NCI-H1417 (cell line): Measurements from ENCODE around the gene FERMT3.
A peak's percentile ranks its signal among the peaks of the same experiment; 100 is the strongest.
"Not testable (repeated sequence)": the region's sequence is repeated elsewhere in the genome, so short reads cannot be mapped to it uniquely, and the experiment has no call there.

Source experiments
- DNase-seq, 3 experiments: peaks; one replicate each; lab custom pipeline; 2025; lab: John Stamatoyannopoulos, UW

Gene FERMT3

DNA sequence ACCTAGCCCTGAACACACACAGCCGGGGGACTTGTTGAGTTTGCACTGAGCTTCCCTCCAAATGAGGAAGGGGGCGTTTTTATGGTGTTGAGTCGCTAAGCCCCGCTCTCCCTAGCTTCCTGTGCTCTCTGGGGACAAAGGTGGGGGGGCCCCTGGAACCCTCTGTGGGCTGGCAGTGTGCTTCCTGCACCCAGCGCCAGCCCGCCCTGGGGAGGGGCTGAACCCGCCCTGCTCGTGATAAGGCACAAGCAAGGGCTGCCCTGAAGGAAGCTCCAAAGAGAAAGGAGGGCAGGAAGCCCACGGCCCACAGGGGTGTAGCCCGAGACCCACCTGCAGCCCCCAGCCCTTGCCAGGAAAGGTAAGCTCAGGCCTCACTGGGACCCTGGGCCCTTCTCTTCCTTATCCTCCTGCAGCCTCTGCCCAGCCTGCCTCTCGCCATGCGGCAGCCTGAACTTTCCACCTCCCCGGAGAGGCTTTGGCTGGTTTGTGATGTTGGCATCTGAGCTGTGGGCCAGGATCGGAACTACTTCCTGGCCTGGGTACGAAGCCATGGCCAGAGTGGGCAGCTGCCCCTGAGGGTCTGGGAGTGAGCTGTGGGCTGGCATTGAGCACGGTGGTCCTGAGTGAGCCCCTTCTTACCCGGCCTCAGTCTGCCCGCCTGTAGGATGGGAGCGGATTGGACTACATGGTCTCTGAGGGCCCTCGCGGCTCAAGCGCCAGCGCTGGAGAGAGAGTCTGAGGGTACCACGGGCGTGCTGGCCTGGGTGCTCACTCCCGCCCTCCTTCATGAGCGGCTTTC is at the start of gene FERMT3:
Gene FERMT3 (plus strand): TSS at position 265 of the 799 bp plus-strand sequence. CDS start 644 bp downstream, outside the sequence.
- DNase-seq = no peak

DNA sequence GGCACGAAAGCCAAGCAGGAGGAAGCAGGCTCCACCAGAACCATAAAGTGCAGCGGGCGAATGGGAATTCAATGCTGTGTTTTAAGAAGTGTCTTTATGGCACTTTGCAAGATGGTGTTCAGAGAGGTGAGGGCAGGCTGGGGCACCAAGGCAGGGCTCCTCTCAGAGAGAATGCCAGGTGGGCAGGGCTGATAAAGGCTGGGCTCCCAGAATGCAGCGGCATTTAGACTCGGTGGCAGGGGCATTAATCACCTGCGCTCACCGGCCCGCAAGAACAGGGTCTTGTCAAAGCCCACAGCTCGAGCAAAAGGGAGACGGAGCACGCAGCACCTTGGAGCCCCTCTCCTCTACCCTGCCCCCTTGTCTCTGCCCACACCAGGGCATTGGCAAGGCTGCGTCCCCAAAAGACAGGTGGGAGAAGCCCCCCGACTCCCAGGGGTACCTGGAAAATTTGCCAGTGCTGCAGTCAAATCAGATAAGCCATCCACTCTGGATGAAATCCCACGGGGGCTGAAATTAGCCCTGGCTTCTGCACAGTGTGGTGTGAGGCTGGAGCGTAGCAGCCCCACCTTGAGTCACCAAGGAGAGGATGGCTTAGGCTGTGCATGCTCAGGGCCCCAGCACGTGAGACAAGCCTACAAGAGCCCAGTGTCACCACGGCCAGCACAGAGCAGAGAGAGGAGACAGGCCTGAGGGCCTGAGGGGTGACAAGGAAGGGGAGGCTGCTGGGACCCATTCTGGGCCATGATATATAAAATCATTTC is 48.7 kb upstream of the FERMT3 start:
- DNase-seq = no peak

DNA sequence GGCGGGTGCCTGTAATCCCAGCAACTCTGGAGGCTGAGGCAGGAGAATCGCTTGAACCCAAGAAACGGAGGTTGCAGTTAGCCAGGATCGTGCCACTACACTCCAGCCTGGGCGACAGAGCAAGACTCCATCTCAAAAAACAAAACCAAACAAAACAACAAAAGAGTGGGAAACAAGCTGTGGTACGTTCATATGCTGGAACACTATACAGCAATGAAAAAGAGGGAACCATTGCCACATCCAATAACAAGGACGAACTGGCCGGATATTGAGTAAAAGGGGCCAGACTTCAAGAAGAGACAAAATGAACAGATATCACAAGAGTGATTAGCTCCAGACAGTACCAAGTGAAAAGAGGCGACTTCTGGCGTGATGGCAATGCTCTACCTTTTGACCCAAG is 45.5 kb upstream of the FERMT3 start:
- no peak for DNase-seq

DNA sequence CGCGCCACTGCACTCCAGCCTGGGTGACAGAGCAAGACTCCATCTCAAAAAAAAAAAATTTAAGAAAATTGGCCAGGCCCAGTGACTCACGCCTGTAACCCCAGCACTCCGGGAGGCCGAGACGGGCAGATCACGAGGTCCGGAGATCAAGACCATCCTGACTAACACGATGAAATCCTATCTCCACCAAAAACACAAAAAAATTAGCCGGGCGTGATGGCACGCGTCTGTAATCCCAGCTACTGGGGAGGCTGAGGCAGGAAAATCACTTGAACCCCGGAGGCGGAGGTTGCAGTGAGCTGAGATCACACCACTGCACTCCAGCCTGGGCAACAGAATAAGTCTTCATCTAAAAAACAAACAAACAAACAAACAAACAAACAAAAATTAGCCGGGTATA is 43.8 kb upstream of the FERMT3 start:
- not testable (repeated sequence) for DNase-seq

DNA sequence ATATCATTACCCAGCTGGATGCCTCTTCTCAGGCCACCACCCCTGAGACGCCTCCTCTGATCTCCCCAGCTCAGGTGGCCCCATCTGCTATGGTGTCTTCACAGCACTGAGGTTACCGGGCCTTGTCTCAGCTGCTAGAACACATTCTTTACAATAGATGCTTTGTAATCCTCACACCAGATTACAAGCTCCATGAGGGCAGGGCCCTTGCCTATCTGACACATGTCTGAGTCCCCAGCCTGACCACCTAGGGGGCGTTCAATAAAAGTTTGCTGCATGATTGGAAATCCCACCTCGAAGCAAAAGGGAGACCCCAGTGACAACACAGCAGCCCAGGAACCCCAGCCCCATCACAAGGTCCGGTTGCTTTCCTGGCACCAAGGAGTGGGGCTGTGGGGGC is 42.6 kb upstream of the FERMT3 start:
- DNase-seq = no peak

DNA sequence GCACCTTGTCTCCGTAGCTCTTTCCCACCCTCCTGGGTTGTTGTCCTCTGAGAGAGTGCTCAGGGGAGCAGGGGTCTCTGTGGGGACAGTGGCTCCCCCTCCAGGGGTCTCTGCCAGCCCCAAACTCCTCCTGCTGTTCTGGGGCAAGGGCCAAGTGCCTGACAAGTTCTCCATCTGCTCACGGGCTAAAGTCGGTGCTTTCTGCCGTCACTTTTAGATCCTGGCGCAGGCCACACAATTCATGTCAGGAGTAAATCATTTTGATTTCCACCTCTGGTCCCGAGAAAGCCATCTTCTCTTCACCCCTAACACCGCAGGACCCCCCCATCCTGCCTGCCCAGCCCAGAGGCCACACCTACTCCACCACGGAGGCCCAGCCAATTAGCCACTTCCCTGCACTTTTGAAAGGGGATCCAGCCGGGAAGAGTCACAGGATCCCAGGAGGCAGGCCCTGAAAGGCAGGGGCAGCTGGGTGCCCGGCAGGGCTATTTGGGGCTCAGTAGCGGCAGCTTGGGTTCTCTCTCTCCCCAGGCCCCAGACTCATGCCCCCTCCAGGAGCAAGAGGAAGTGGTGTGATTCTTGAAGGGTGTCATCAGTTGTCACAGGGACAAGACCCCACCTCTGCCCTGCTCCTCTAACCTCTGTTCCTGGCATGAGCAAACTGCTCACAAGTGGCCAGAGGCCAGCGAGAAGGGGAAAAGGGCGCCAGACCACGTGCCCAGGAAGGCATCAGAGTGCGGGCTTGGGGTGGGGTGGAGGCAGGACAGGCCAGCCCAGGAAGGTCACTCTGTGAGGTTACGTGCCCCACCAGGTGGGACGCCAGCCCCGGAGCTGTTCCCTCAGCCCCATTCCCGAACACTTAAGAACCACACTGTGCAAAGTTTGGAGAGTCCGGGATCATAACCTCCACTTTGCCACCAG is 41.9 kb upstream of the FERMT3 start:
- DNase-seq = no peak

DNA sequence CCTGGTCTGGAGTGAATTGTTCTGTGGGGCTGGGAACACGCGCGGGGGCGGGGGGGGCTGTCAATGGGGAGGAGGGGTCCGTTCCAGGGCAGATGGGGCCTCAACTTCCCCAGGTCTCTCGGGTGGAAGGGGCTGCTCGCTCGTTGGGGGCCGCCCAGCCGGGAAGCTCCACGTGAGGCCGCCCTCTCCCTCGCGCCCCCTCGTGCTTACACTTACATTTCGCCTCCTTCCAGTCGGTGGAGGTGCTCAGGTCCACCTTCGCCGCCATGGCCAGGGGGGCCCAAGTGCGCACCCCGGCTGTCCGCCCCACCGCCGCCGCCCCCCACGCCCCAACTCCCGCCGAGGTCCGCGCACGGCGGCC is 41.1 kb upstream of the FERMT3 start:
- peak in 1 of 3 experiments; percentile 70 for DNase-seq

DNA sequence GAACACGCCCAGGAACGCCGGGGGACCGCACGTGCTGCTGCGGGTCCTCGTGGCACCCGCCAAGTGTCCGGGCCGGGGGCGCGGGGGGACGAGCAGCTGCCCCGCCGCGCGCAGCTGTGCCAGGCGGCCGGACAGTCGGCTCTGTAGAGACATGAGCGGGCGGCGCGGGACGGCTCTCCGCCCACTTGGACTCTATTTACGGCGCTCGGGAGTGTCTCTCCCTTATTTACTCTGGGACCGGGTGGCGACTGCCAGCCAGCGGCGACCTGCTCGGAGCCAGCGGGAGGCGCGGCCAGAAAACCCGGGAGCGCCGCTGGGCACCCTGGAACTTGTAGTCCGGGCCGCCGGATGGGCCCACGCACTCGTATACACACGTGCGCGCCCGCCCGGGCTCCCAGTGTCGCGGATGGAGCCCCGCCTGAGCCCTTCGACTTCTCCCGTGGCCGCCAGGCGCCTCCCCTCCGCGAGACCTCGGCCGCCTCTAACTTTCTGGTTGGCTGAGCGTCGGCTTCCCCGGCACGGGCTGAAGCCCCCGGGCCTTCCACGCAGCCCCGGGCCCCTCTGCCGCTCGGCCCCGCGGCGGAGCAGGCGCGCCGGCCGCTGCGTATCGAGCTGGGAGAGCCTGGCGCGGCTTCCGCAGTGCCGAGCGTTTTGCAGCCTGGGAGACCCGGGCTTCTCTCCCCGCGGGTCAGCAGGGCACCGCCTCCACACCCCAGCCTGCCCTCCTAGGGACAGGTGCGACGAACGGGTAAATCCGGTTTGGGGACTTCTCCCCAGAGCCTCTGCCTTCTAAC is 40.5 kb upstream of the FERMT3 start, which contains the start of gene MACROD1:
Gene MACROD1 (minus strand): TSS at position 272 of the 794 bp plus-strand sequence. CDS start 119 bp downstream, at position 153.
- DNase-seq = peak; percentile 84 to 97 (median 94)

DNA sequence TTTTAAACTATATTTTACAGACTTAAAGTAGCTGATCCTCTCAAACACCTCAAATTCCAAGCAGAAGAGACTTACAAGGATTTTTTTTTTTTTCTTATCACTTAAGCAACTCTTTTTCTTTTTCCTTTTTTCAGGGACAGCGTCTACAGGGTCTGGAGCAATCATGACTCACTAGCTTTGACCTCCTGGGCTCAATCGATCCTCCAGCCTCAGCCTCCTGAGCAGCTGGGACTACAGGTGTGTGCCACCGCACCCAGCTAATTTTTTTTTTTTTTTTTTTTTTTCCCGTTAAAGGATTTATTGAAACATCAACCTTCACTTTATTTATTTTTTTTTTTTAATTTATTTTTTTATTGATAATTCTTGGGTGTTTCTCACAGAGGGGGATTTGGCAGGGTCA is 36.1 kb upstream of the FERMT3 start:
- no peak for DNase-seq

DNA sequence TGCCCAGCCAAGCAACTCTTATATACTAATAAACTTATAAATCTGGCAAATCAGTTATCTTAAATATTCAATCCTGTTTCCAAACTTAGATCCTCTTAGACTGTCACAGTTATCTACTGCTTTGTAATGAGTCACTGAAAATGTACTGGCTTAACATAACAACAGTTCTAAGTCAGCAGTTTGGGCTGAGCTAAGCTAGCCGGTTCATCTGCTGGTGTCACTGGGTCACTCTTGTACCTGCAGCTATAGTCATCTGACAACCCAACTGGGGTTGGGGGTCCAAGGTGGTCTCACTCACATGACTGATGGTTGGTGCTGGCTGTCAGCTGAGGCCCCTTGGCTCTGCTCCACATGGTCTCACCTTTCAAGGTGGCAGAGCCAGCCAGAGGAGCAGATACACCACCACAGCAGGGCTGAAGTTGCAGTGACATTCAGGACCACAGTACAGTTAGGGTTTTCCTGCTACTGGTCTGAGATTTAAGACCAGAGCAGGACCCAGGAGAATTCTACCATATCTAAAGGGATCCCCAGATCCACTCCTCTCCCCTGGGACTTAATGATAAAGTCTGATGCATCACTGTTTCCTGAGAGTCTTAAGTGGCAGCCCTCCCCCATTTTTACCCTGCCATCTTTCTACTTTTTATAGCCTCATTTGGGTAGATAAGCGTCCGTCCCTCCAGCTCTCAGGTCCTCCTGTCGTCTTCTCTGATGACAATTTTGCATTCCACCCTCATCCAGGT is 32.7 kb upstream of the FERMT3 start:
- DNase-seq = no peak

DNA sequence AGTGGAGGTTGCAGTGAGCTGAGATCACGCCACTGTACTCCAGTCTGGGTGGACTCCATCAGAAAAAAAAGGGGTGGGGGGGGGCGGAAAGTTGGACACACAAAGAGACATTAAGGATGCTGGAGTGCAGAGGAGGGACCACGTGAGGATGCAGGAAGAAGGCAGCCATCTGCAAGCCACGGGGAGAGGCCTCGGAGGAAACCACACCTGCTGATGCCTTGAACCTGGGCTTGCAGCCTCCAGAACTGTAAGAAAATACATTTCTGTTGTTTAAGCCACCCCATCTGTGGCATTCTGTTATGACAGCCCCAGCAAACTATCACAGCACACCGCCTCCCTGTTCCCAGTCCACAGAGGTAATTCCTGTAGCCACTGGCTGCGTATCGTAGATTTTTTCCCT is 29.8 kb upstream of the FERMT3 start:
- DNase-seq = no peak

DNA sequence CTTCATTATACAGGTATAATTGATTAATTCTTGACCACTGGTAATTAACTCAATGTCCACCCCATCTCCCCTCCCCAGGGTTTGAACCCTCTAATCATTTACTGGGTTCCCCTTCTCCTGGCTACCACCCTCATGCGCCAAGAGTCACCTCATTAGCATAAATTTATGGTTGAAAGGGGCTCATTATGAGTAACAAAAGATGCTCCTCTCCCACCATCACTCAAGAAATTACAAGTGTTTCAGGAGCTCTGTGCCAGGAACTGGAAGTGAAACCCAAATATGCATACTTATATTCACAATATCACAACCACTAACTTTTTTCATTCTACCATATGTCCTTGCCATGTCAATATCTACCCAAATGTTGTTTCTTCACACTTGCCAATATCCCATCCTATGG is 28.3 kb upstream of the FERMT3 start:
- no peak for DNase-seq

DNA sequence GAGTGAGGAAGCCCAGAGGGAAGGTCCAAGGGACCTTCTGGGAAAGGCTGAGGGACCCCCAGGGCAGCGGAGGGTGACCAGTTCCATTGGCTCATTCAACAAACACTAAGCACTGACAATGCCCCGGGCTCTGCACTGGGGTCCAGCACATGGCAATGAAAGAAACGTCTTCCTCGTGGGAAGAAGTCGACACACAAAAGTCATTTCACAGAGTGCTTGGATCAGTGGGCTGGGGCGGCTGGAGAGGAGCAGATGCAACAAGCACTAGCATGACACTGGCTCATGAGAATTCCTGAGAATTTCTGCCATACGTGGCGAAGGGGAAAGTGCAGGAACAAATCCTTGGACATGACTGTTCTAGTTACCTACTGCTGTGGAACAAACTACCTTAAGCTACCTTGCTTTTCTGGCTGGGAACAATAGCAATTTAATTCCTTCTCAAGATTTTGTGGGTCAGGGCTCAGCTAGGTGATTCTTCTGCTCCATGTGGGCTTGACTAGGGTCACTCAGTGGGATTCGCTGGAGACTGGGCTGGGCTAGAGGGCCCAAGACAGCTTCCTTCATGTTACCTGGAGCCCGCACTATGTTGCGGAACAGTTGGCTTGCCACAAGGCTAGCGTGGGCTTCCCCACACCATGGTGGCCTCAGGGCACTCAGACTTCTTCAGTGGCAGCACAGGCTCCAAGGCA is 27.4 kb upstream of the FERMT3 start:
- DNase-seq = no peak

DNA sequence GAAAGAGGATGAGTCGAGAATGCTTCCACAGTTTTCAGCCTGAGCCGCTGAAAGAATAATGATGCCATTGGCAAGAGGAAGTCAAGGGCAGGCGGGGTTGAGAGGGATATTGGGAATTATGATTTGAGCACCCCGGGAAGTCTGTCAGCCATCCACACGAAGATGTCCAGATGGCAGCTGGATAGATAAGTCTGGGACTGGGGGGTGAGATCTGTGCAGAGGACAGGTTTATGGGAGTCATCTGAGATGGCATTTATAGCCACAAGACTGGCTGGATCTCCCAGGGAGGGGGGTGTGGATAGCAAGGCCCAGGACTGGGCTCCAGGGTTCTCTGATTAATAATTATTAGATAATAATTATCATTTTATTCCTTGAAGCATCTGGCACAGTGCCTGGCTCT is 25.6 kb upstream of the FERMT3 start:
- DNase-seq = no peak

DNA sequence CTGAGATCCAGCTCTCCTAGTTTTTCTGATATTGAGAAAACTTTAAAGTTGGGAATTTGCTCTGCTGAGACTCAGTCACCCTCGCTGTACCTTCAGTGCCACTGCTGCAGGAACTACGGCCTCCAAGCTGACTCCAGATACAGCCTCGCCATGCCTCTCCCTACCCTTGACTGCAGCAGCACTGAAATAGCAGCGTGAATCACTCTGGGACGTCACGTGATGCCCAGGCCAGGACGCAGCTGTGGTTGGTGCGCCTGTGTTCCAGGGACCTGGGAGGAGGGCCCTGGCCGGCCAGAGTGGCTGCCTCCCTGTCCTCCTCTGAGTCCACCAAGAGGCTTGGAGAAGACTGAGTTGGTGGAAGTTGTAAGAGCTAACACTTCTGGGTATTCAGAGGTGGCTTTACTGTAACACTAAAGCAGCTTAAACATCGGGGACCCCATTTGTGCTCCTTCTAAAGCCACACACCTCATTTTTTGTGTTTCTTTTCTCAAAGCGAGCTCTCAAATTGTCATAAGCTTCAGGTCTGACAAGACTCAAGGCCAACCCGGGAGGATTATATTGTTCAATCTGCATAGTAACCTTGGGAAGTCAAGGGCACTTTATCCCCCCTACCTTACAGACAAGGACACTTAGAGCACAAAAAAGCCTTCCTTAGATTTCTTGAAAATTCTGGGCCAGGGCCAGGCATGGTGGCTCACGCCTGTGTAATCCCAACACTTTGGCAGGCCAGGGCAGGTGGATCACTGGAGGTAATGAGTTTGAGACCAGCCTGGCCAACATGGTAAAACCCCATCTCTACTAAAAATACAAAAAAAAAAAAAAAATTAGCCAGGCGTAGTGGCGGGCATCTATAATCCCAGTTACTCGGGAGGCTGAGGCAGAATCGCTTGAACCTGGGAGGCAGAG is 24.8 kb upstream of the FERMT3 start:
- peak; percentile 59 to 75 (median 70) for DNase-seq

DNA sequence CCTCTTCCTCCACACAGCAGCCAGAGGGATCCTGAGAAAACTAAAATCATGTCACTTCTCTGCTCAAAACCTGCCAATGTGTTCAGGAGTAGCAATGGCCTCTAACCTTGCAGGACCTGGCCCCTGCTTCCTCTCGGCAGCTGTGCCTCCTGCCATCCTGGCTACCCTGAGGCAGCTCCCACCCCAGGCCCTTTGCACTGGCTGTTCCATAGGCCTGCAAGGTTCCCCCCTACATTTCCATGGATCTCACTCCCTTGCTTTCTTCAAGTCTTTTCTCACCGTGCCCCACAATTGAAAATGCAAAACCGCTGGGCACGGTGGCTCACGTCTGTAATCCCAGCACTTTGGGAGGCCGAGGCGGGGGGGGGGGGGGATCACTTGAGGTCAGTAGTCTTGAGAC is 22.6 kb upstream of the FERMT3 start:
- DNase-seq = no peak

DNA sequence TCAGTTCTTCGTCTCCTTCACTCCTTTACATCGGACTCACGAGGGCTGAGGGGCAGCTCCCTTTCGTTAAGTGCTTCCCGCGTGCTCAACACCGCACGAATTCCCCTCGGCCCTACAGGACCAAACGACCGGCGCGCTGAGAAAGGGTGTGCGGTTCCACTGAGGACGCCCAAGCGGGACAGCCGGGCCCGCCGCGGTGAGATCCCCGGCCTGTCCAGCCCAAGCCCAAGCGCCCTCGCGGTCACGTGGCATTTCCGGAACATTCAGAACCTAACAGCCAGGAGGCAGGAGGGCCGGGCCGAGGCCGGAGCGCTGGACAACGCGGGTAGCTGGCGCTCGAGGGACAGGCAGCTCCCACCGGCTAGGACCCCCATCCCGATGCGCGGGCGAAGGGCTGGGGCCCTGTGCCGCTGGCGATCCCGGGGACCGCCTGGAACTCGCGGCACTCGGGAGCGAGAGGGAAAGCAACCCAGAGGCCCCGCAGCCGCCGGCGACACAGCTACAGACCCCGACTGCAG is 21.3 kb upstream of the FERMT3 start:
- peak; percentile 71 to 96 (median 95) for DNase-seq

DNA sequence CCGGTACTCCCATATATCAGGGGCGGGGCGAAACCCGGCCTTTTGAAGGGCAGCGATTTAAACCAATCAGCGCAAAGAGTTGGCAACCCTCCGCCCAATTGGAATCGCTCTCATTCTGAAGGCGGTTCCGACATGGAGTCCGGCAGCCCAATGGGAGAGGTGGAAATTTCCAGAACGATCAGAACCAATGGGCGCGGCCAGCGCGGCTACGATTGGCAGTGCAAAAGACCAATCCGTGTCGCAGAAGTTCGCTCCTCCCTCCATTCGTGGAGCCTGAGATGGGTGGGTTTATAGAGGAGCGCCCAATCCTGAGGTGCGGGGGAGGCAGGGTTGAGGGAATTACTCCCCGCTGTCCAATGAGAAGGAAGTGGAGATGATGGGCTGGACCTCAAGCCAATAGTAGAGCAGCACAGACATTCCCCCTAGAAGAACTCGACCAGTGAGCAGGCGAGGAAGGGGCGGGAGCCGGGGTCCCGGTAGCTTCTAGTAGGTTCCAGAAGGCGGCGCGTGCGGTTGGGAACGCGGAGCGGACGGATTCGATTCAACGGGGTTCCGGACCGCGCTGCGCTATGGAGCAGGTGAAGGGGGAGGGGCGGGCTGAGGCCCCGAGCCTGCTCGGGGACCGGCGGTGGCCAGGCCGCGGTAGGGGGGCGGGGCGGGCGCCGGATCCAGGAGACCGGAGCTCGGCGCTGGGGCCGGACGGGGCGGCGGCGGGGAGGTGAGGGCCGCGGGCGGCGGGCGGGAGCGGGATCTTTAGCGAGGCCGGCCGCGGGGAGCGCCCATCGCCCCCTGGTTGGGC is 20.6 kb upstream of the FERMT3 start, which contains the start of gene STIP1:
Gene STIP1 (plus strand): TSS at position 479 of the 799 bp plus-strand sequence. CDS start 91 bp downstream, at position 570.
- DNase-seq = peak; percentile 100
